ENCODE results near the gene FMC1. TPM values are rescaled to one million over a fixed set of nuclear protein-coding genes. Genes with fewer than 3 reads are reported as not detected.

FMC1 gene, protein sequence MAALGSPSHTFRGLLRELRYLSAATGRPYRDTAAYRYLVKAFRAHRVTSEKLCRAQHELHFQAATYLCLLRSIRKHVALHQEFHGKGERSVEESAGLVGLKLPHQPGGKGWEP
- total RNA-seq (10 to 100 TPM in 1 of 2 experiments, 1 to 10 TPM in 1; 6.7 to 12.5 TPM), polyA plus RNA-seq (10 to 100 TPM; 47.8 to 66.8 TPM)

DNA sequence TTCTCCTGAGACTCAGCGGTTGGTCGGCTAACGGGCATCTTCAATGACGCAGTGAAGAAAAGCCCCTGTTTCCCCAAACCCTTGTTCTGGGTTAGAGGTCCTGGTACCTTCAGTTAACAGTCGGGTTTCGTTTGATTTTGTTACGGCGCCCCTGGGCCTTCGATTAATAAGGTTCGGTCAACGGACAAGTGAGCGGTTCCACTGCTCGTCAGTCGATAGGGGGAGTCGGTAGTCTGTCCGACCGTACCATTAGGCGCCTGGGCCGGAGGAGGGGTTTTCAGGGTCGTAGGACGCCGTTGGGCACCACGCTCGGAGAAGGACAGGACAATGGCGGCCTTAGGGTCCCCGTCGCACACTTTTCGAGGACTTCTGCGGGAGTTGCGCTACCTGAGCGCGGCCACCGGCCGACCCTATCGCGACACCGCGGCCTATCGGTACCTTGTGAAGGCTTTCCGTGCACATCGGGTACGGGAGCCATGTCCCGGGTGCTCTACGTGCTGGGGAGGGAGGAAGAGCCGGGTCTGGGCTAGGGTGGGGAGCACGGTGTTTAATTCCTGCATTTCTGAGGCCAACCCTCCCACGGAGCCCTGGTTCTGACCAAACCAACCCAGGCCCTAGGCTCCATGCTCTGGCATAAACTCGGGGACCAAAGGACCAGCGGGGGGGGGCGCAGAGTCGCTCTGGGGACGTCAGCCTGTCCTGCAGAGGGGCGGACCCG, at the start of gene FMC1:
Gene FMC1, plus strand, starts transcription at position 280 of the 718 bp plus-strand sequence. Its CDS starts 48 bp downstream, at position 328.
- DNase-seq, result peak; percentile 85 to 96 (median 88)
- Histone ChIP-seq H3K4me3 (ENCODE audit: low read length in 2 of 2) (peak within 1 kb of the TSS; percentile 95 to 96), H3K27ac (ENCODE audit: low read depth, low read length) (peak within 1 kb of the TSS; percentile 100), H3K4me1 (ENCODE audit: insufficient read depth, low read length) (peaks cover 20% of the 10 kb centered on the region), H3K27me3 (ENCODE audit: insufficient read depth, low read length) (no peaks in the 10 kb centered on the region), H3K36me3 (ENCODE audit: insufficient read depth, low read length) (no peaks in the 10 kb centered on the region), H3K9me3 (ENCODE audit: control insufficient read depth in 1 of 2, low read length in 2 of 2) (no peaks in the 10 kb centered on the region)
- peaks cover 1 to 22% of the 10 kb centered on the region in 2 donors for H3K36me3 Mint-ChIP-seq
- peaks cover 3 to 6% of the 10 kb centered on the region in 2 donors for H3K27me3 Mint-ChIP-seq
- peak within 1 kb of the TSS; percentile 100 for H3K27ac Mint-ChIP-seq
- peaks cover 0 to 17% (median 3%) of the 10 kb centered on the region in 8 donors for H3K9me3 Mint-ChIP-seq
- ChIA-PET POLR2A (ENCODE audit: partially characterized antibody) (interaction anchor here (0.6 to 4.9 kb wide), 5 partner anchors 12 to 109 kb away, joined by 3 to 107 read pairs (median 4); partner anchors contain the start of gene LUC7L2), CTCF (ENCODE audit: partially characterized antibody) (no interaction called here)
- peak within 1 kb of the TSS; percentile 95 to 99 (median 98) for H3K4me3 Mint-ChIP-seq
- intact Hi-C loops (cut with micrococcal nuclease), result loop anchor here (2.0 to 10.0 kb wide), 5 partner anchors 54 to 1334 kb away; partner anchors contain the start of genes ADCK2, MKRN1 and ZC3HAV1L
- H3K4me1 Mint-ChIP-seq, result peaks cover 17 to 45% (median 29%) of the 10 kb centered on the region in 4 donors

DNA sequence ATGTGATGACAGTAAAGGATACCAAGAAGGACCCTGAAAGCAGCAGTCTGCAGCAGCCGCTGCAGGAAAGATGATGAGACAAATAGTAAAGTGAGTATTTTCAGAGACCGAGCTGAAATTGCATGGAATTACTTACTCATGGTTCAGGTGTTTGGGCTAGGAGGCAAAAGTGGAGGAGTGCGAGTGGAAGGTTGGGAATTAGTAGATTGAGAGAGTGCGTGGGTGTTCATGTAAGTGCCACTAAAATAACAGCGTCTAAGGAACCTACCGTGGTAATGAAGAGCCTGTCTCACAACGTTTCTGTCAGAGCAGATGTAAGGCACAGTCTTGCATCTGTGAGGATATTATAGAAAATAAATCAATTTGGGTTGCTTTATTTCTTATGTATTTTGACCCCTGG, 48.3 kb upstream of the FMC1 start:
- Histone ChIP-seq H3K27ac (ENCODE audit: low read depth, low read length) (no peak overlapping the region), H3K9me3 (ENCODE audit: control insufficient read depth in 1 of 2, low read length in 2 of 2) (no peaks in the 10 kb centered on the region), H3K4me1 (ENCODE audit: insufficient read depth, low read length) (no peaks in the 10 kb centered on the region), H3K27me3 (ENCODE audit: insufficient read depth, low read length) (no peaks in the 10 kb centered on the region), H3K4me3 (ENCODE audit: low read length in 2 of 2) (no peak overlapping the region), H3K36me3 (ENCODE audit: insufficient read depth, low read length) (no peaks in the 10 kb centered on the region)
- Mint-ChIP-seq H3K9me3 (no peaks in the 10 kb centered on the region), H3K27ac (no peak overlapping the region), H3K4me1 (no peaks in the 10 kb centered on the region), H3K27me3 (no peaks in the 10 kb centered on the region), H3K4me3 (no peak overlapping the region), H3K36me3 (peaks cover 26 to 35% of the 10 kb centered on the region in 2 donors)
- intact Hi-C loops (cut with micrococcal nuclease), result no loop called here
- POLR2A ChIA-PET (ENCODE audit: partially characterized antibody), result no interaction called here
- CTCF ChIA-PET (ENCODE audit: partially characterized antibody), result interaction anchor here (1.5 kb wide), 1 partner anchor 276 kb away, joined by 7 read pairs; no protein-coding TSS in a partner anchor
- no peak for DNase-seq

DNA sequence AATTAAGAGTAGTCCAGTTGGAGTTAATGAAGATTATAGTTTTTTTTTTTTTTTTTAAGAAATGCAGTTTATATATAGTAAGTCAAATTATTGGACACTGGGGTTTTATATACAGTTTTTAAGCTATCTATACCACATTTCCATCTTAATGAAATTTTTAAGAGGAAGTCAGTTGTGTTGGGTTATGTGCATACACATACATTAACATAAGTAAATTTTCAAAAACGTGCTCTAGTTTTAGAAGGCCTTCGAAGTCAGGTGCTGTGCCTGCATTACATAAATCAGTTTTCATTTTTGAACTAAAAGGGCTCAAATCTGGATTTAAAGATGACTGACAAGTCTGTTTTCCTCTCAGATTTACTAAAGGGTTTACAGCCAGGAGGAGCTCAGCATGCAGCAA, 47.6 kb upstream of the FMC1 start:
- H3K27me3 ChIP-seq (ENCODE audit: insufficient read depth, low read length), result no peaks in the 10 kb centered on the region
- CTCF ChIA-PET (ENCODE audit: partially characterized antibody), result no interaction called here
- H3K4me1 Mint-ChIP-seq, result no peaks in the 10 kb centered on the region

DNA sequence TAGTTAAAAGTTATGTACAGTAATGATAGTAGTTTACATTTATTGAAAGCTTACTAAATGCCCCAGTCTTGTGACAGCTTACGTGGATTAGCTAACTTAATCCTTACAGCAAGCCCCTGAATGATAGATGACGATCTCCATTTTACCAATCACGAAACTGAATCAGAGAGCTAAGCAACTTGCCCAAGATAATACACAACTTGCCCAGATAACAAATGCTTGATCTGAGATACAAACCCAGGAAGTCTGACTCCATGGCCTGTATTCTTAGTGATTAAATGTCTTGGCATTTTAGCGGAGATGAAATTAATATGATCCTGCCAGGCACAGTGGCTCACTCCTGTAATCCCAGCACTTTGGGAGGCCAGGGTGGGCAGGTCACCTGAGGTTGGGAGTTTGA, 46.9 kb upstream of the FMC1 start:
- Mint-ChIP-seq H3K4me3 (no peak overlapping the region), H3K36me3 (peaks cover 25 to 39% of the 10 kb centered on the region in 2 donors), H3K27ac (no peak overlapping the region), H3K9me3 (no peaks in the 10 kb centered on the region), H3K27me3 (no peaks in the 10 kb centered on the region), H3K4me1 (no peaks in the 10 kb centered on the region)
- H3K4me3 ChIP-seq (ENCODE audit: low read length in 2 of 2), result no peak overlapping the region
- no peaks in the 10 kb centered on the region for H3K36me3 ChIP-seq (ENCODE audit: insufficient read depth, low read length)
- CTCF ChIA-PET (ENCODE audit: partially characterized antibody), result interaction anchor here (0.5 to 1.3 kb wide), 2 partner anchors 9 to 546 kb away, joined by 3 read pairs; no protein-coding TSS in a partner anchor
- intact Hi-C loops (cut with micrococcal nuclease), result no loop called here
- H3K9me3 ChIP-seq (ENCODE audit: control insufficient read depth in 1 of 2, low read length in 2 of 2), result no peaks in the 10 kb centered on the region
- DNase-seq, result no peak
- POLR2A ChIA-PET (ENCODE audit: partially characterized antibody), result no interaction called here
- H3K27me3 ChIP-seq (ENCODE audit: insufficient read depth, low read length), result no peaks in the 10 kb centered on the region
- no peaks in the 10 kb centered on the region for H3K4me1 ChIP-seq (ENCODE audit: insufficient read depth, low read length)
- H3K27ac ChIP-seq (ENCODE audit: low read depth, low read length), result no peak overlapping the region

More for the DNA sequence above, 47.6 kb upstream of the FMC1 start:
- DNase-seq, result no peak
- H3K27me3 Mint-ChIP-seq, result no peaks in the 10 kb centered on the region
- Histone ChIP-seq H3K27ac (ENCODE audit: low read depth, low read length) (no peak overlapping the region), H3K4me3 (ENCODE audit: low read length in 2 of 2) (no peak overlapping the region), H3K9me3 (ENCODE audit: control insufficient read depth in 1 of 2, low read length in 2 of 2) (no peaks in the 10 kb centered on the region), H3K4me1 (ENCODE audit: insufficient read depth, low read length) (no peaks in the 10 kb centered on the region), H3K36me3 (ENCODE audit: insufficient read depth, low read length) (no peaks in the 10 kb centered on the region)
- H3K9me3 Mint-ChIP-seq, result no peaks in the 10 kb centered on the region
- no peak overlapping the region for H3K4me3 Mint-ChIP-seq
- POLR2A ChIA-PET (ENCODE audit: partially characterized antibody), result no interaction called here
- peaks cover 25 to 33% of the 10 kb centered on the region in 2 donors for H3K36me3 Mint-ChIP-seq
- intact Hi-C loops (cut with micrococcal nuclease), result no loop called here
- H3K27ac Mint-ChIP-seq, result no peak overlapping the region

DNA sequence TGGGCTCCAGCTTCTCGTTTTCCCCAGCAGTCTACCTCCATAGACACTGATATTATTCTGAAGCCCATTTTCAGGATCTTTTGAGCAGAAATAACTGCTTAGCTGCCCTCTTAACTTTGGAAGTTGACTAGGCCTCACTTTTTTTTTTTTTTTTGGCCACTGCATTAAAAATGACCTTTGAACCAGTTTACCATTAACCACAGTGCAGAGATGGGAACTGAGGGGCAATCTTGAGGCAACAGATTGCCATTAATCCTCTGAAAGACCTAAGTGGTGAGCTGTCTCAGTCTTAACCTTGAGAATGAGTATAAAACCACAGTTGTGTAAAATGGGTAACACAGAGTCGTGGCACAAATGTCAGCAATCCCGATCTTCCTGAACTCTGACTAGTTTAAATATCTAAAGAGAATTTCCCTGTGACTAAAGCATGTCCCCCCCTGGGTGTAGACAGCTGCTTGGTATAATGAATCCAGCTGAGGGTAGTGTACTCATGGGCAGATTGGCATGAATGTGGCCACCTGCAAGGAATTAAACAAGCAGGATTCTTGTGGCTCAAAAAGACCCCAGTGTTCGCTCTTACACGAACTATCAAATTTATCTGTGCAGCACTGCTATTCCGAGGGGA, 46.1 kb upstream of the FMC1 start:
- Histone ChIP-seq H3K9me3 (ENCODE audit: control insufficient read depth in 1 of 2, low read length in 2 of 2) (no peaks in the 10 kb centered on the region), H3K4me1 (ENCODE audit: insufficient read depth, low read length) (no peaks in the 10 kb centered on the region), H3K36me3 (ENCODE audit: insufficient read depth, low read length) (no peaks in the 10 kb centered on the region), H3K4me3 (ENCODE audit: low read length in 2 of 2) (no peak overlapping the region), H3K27ac (ENCODE audit: low read depth, low read length) (no peak overlapping the region), H3K27me3 (ENCODE audit: insufficient read depth, low read length) (no peaks in the 10 kb centered on the region)
- H3K4me3 Mint-ChIP-seq, result no peak overlapping the region
- no peaks in the 10 kb centered on the region for H3K27me3 Mint-ChIP-seq
- peak overlapping the region in 2 of 7 donors; percentile 4 to 35 for H3K27ac Mint-ChIP-seq
- POLR2A ChIA-PET (ENCODE audit: partially characterized antibody), result interaction anchor here (0.7 kb wide), 1 partner anchor 9 kb away, joined by 3 read pairs; no protein-coding TSS in a partner anchor
- no peak for DNase-seq
- CTCF ChIA-PET (ENCODE audit: partially characterized antibody), result interaction anchor here (0.7 to 1.3 kb wide), 2 partner anchors 10 to 1225 kb away, joined by 3 read pairs; no protein-coding TSS in a partner anchor
- H3K4me1 Mint-ChIP-seq, result no peaks in the 10 kb centered on the region
- H3K9me3 Mint-ChIP-seq, result no peaks in the 10 kb centered on the region
- H3K36me3 Mint-ChIP-seq, result peaks cover 32 to 44% of the 10 kb centered on the region in 2 donors
- intact Hi-C loops (cut with micrococcal nuclease), result no loop called here

DNA sequence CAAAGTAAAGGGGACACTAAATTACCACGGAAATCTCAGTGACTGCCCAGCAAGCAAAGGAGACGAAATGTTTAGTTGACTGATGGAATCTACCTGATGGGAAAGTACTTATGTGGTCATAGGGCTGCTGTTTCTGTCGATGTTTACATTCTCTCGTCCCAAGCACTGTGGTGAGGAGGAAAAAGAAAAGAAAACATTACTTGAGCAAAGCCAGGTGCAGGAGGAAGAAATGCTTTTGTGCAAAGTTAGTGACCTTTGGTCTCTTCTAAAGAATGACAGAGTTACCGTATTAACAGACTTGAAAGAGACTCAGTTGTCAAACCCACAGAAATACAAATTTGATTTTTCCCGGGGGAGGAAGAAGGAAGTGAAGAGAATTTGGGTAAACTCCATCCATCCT, 43.3 kb upstream of the FMC1 start:
- no peak overlapping the region for H3K27ac ChIP-seq (ENCODE audit: low read depth, low read length)
- Mint-ChIP-seq H3K4me3 (no peak overlapping the region), H3K9me3 (no peaks in the 10 kb centered on the region), H3K27me3 (no peaks in the 10 kb centered on the region), H3K36me3 (peaks cover 42 to 50% of the 10 kb centered on the region in 2 donors), H3K4me1 (no peaks in the 10 kb centered on the region), H3K27ac (no peak overlapping the region)
- DNase-seq, result no peak
- no peak overlapping the region for H3K4me3 ChIP-seq (ENCODE audit: low read length in 2 of 2)
- H3K36me3 ChIP-seq (ENCODE audit: insufficient read depth, low read length), result no peaks in the 10 kb centered on the region
- CTCF ChIA-PET (ENCODE audit: partially characterized antibody), result no interaction called here
- H3K9me3 ChIP-seq (ENCODE audit: control insufficient read depth in 1 of 2, low read length in 2 of 2), result no peaks in the 10 kb centered on the region
- POLR2A ChIA-PET (ENCODE audit: partially characterized antibody), result no interaction called here
- intact Hi-C loops (cut with micrococcal nuclease), result no loop called here
- H3K4me1 ChIP-seq (ENCODE audit: insufficient read depth, low read length), result no peaks in the 10 kb centered on the region
- H3K27me3 ChIP-seq (ENCODE audit: insufficient read depth, low read length), result no peaks in the 10 kb centered on the region

DNA sequence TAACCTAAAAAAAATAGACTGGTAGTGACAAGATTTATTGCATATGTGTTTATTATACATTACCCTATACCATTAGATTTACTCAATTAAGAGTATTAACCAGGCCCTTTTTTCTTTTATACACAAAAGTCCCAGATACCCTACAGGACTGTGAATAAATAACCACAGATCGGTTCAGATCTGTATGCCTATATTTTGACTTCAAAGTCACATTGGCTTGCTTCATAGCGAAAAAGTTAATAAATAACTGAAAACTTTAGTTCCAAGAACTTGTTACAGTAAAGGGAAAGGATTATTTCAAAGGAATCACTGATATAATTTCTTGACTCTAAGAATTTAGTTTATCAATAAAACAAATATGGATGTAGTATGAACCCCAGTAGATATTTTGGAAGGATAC, 41.8 kb upstream of the FMC1 start:
- H3K4me3 Mint-ChIP-seq, result no peak overlapping the region

More for the DNA sequence above, 41.8 kb upstream of the FMC1 start:
- H3K4me1 ChIP-seq (ENCODE audit: insufficient read depth, low read length), result no peaks in the 10 kb centered on the region
- H3K9me3 Mint-ChIP-seq, result peaks cover 0 to 2% (median 0%) of the 10 kb centered on the region in 8 donors
- no peaks in the 10 kb centered on the region for H3K36me3 ChIP-seq (ENCODE audit: insufficient read depth, low read length)
- intact Hi-C loops (cut with micrococcal nuclease), result no loop called here
- H3K27ac Mint-ChIP-seq, result no peak overlapping the region
- POLR2A ChIA-PET (ENCODE audit: partially characterized antibody), result no interaction called here
- H3K4me1 Mint-ChIP-seq, result no peaks in the 10 kb centered on the region
- no peak for DNase-seq
- no peaks in the 10 kb centered on the region for H3K27me3 ChIP-seq (ENCODE audit: insufficient read depth, low read length)
- no peak overlapping the region for H3K4me3 ChIP-seq (ENCODE audit: low read length in 2 of 2)
- H3K27ac ChIP-seq (ENCODE audit: low read depth, low read length), result no peak overlapping the region
- CTCF ChIA-PET (ENCODE audit: partially characterized antibody), result no interaction called here
- H3K27me3 Mint-ChIP-seq, result no peaks in the 10 kb centered on the region
- H3K9me3 ChIP-seq (ENCODE audit: control insufficient read depth in 1 of 2, low read length in 2 of 2), result no peaks in the 10 kb centered on the region
- H3K36me3 Mint-ChIP-seq, result peaks cover 34 to 45% of the 10 kb centered on the region in 2 donors
